Measurements from ENCODE around the gene ZNF48. TPM values are rescaled to one million over a fixed set of nuclear protein-coding genes. Genes with fewer than 3 reads are reported as not detected.

ZNF48 gene
- total RNA-seq, 4 donors from 2014 or later = 6.3 to 12.1 (median 8.1) TPM

DNA sequence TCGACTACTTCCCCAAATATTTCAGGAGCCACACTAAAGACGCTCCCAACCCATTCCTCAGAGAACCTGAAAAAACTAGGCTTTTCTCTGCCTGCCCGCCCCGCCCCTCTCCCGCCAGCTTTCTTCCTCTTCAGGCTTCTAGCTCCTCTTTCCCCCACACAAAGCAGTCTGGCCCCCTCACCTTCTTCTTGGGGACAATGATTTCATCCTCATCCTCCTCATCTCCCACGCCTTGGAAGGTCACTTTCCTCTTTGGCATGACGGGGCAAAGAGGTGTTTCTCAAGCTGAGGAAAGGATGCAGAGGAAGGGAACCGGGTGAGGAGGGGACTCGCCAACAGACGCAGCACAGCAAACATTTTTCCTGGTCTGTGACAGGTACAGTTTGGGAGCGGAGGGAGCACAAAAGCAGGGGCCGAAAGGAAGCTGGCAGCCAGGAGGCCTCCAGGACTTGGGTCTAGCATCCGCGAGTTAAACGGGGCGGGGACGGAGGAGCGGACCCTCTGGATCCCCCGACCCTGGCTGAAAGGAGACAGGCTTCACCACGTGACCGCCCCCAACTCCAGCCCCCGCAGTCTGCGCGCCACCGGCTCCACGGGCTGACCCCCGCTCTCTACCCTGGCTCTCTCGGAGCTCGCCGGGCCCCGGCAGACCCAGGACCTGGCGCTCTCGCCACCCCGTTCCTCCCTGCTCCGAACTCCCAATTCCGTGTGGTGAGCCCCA lies 40.6 kb upstream of the ZNF48 start:
- TF ChIP-seq CTCF (IDR thresholded peaks at IDR 0.05) = no peak
- TF ChIP-seq POLR2A (IDR thresholded peaks at IDR 0.05) = no peak
- TF ChIP-seq EP300 (IDR thresholded peaks at IDR 0.05) = no peak
- TF ChIP-seq POLR2AphosphoS5 (IDR thresholded peaks at IDR 0.05) = no peak
- no peaks in the 10 kb centered on the region for H3K27me3 ChIP-seq
- no peak for DNase-seq (ENCODE audit: low spot score in 2 of 2)
- H3K27ac ChIP-seq = peak overlapping the region; percentile 95
- H3K4me1 ChIP-seq = peaks cover 49% of the 10 kb centered on the region
- no peaks in the 10 kb centered on the region for H3K9me3 ChIP-seq
- H3K36me3 ChIP-seq = peaks cover 58% of the 10 kb centered on the region
- WGBS = 3% methylated on average over 12 of the region's 36 CpGs
- H3K4me3 ChIP-seq = peak overlapping the region; percentile 80

DNA sequence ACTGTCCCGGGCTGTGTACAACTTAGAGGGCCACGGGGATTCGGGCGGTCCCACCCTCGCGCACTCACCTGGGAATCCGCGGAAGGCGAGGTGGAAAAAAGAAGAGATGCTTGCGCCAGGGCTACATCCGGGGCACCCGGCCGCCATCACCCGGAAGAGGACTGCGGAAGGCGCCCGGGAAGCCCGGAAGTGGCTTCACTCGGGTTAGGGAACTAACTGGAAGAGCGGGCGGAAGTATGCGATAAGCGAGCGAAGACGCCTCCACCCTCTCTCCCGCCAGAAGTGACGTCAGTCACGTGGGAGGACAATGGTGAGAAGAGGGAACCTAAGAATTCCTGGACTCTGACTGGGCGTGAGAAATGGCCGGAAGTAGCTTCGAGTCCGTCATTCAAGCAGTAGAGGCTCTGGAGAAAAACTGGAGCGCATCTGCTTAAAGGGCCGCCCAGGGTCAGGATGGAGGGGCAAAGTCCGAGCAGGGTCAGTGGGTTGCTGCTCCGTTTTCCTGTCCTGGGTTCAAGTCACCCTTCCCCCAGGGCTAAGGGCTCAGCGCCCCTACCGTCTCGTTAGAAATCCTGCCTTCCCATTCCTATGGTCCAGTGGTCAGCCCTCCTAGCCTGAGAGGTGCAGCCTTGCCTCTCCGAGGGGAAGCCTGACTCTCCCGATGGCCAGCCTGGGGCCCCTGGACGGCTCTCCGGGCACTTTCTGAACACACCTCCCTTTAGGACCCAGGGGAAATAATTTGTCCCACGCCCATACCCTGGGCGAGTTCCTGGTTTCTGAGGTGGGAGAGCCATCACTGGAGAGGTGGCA lies 39.9 kb upstream of the ZNF48 start, which contains the start of gene CD2BP2:
Gene CD2BP2 (minus strand): TSS at position 165 of the 810 bp plus-strand sequence. CDS start 627 bp downstream, outside the sequence.
- Histone ChIP-seq H3K27me3 (no peaks in the 10 kb centered on the region), H3K36me3 (peaks cover 62% of the 10 kb centered on the region), H3K27ac (peak within 1 kb of the TSS; percentile 95), H3K4me3 (peak within 1 kb of the TSS; percentile 80), H3K9me3 (no peaks in the 10 kb centered on the region), H3K4me1 (peaks cover 53% of the 10 kb centered on the region)
- WGBS = under 1% methylated on average over 40 of the region's 45 CpGs
- TF ChIP-seq POLR2A (IDR thresholded peaks at IDR 0.05) = peak; percentile 31 to 32
- no peak for TF ChIP-seq EP300 (IDR thresholded peaks at IDR 0.05)
- peak in 2 of 3 donors; percentile 91 to 97 for TF ChIP-seq POLR2AphosphoS5 (IDR thresholded peaks at IDR 0.05)
- peak; percentile 97 to 98 for DNase-seq (ENCODE audit: low spot score in 2 of 2)

GRCh38 chr16:30355954-30356308 lies 39.3 kb upstream of the ZNF48 start:
- no peaks in the 10 kb centered on the region for H3K9me3 ChIP-seq
- H3K4me1 ChIP-seq = peaks cover 53% of the 10 kb centered on the region
- peak overlapping the region; percentile 95 for H3K27ac ChIP-seq
- H3K36me3 ChIP-seq = peaks cover 62% of the 10 kb centered on the region
- TF ChIP-seq POLR2AphosphoS5 (IDR thresholded peaks at IDR 0.05) (no peak), POLR2A (IDR thresholded peaks at IDR 0.05) (no peak), CTCF (IDR thresholded peaks at IDR 0.05) (no peak), EP300 (IDR thresholded peaks at IDR 0.05) (no peak)
- DNase-seq (ENCODE audit: low spot score in 2 of 2) = no peak
- WGBS = 30% methylated on average over 2 of the region's 7 CpGs
- H3K27me3 ChIP-seq = no peaks in the 10 kb centered on the region
- peak overlapping the region; percentile 80 for H3K4me3 ChIP-seq

DNA sequence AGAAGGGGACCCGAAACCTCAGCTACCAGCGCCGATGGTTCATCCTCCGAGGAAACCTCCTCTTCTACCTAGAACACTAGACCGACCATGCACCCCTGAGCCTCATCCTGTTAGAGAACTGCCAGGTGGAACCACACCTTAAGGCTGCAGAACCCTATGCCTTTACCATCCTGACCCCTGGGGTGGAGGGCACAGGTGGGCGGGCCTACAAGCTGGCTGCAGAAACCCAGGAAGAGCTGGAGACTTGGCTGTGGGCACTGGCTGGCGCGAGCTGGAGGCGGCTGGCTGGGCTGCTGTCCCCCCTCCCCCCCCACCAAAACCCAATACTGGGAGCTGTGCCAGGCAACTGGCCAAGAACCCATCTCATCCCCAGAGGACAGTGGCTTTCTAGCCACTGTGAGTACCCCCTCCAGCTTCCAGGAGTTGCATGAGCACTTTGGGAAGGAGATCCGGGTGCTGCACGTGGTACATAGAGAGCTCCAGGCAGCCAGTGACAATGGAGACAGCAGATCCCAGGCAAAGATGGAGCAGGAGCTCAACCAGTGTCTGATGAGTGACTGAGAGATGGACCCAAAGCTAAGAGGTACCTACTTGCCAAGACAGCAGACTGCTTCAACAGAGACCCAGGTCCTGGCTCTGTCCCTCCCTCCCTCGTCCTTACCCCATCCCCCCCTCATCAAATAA lies 38.7 kb upstream of the ZNF48 start:
- Histone ChIP-seq H3K4me1 (peaks cover 53% of the 10 kb centered on the region), H3K27ac (peak overlapping the region; percentile 95), H3K36me3 (peaks cover 58% of the 10 kb centered on the region), H3K27me3 (no peaks in the 10 kb centered on the region), H3K4me3 (peak overlapping the region; percentile 80), H3K9me3 (no peaks in the 10 kb centered on the region)
- DNase-seq (ENCODE audit: low spot score in 2 of 2) = peak in 1 of 2 donors; percentile 69
- TF ChIP-seq CTCF (IDR thresholded peaks at IDR 0.05) (no peak), EP300 (IDR thresholded peaks at IDR 0.05) (no peak)
- 65% methylated on average over 8 of the region's 12 CpGs for WGBS

DNA sequence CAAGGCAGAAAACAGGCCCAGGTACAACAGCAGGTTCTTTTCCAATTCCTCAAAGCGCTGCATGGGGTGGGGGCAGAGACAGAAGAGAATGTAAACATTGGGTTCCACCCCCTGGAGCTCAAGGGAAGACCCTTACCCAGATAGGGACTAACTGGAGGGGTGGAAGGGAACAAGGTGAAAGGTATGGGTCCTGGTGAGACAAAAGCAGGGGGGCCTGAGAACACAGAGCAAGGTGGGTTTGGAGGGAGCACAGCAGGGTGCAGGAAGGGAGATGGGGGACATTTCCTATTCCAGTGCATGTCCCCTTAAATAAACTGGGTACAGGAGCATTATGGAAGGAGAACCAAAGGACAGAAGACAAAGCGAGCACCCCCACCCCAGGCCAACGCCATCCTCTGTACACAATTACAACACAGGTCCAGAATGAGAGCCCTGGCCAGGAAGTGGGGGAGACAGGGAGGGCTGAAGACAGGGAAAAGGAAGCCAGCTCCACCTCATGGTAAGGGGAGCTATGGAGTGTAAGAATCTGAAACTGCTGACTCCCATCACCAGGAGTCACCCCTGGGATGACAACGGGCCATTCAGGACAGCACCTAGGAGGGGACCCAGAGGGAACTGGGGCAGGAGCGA lies 38.0 kb upstream of the ZNF48 start:
- 77% methylated on average over 5 of the region's 5 CpGs for WGBS
- no peak overlapping the region for H3K4me3 ChIP-seq
- no peak overlapping the region for H3K27ac ChIP-seq
- H3K9me3 ChIP-seq = no peaks in the 10 kb centered on the region
- H3K27me3 ChIP-seq = no peaks in the 10 kb centered on the region
- H3K4me1 ChIP-seq = peaks cover 46% of the 10 kb centered on the region
- no peak for DNase-seq (ENCODE audit: low spot score in 2 of 2)
- TF ChIP-seq POLR2AphosphoS5 (IDR thresholded peaks at IDR 0.05) (no peak), EP300 (IDR thresholded peaks at IDR 0.05) (no peak), POLR2A (IDR thresholded peaks at IDR 0.05) (no peak), CTCF (IDR thresholded peaks at IDR 0.05) (no peak)
- H3K36me3 ChIP-seq = peaks cover 62% of the 10 kb centered on the region
